M059J (cell line): ENCODE results near the gene RAB27A. TPM values are rescaled to one million over a fixed set of nuclear protein-coding genes. Genes with fewer than 3 reads are reported as not detected.

Source experiments
- DNase-seq: peaks from one replicate; pipeline ENCODE4 v3.0.0-alpha.2; 2012; ENCODE audit warnings: low read depth
- total RNA-seq: library from RNA; depleted of rRNA; stranded (reverse); fragments of >200 nt; shearing (Covaris generic); gene quantifications from 2 replicates; pipeline ENCODE4 v1.2.3, GENCODE V29; 2014

RAB27A gene
- total RNA-seq, 1 experiment from 2014 or later, result 9.0 TPM

- DNase-seq, result no peak
Observed at GRCh38 chr15:55224892-55225291, 64.7 kb downstream of the RAB27A start.

- DNase-seq, result no peak
Observed at GRCh38 chr15:55222588-55222987, 67.0 kb downstream of the RAB27A start.

GRCh38 chr15:55221090-55222011 is 68.3 kb downstream of the RAB27A start:
- peak; percentile 68 for DNase-seq

GRCh38 chr15:55220606-55221005 is 69.0 kb downstream of the RAB27A start:
- no peak for DNase-seq

GRCh38 chr15:55218056-55218455 is 71.6 kb downstream of the RAB27A start:
- no peak for DNase-seq

- DNase-seq, result no peak
Observed at GRCh38 chr15:55204464-55204863, 85.1 kb downstream of the RAB27A start.

GRCh38 chr15:55202206-55202605 is 87.4 kb downstream of the RAB27A start:
- no peak for DNase-seq

- DNase-seq, result no peak
Observed at GRCh38 chr15:55198706-55199105, 90.9 kb downstream of the RAB27A start.

GRCh38 chr15:55197719-55198118 is 91.9 kb downstream of the RAB27A start:
- DNase-seq, result no peak

- no peak for DNase-seq
Observed at GRCh38 chr15:55197362-55197705, 92.3 kb downstream of the RAB27A start.

- DNase-seq, result peak; percentile 98
Observed at GRCh38 chr15:55196458-55197361, 92.9 kb downstream of the RAB27A start, which contains the start of gene RSL24D1. RSL24D1 (minus strand) TSS chr15:55196941; CDS start chr15:55196890, 51 bp downstream.

GRCh38 chr15:55195996-55196395 is 93.6 kb downstream of the RAB27A start:
- DNase-seq, result no peak

GRCh38 chr15:55194256-55194655 is 95.4 kb downstream of the RAB27A start:
- no peak for DNase-seq

GRCh38 chr15:55186331-55186730 is 103.3 kb downstream of the RAB27A start:
- no peak for DNase-seq

- no peak for DNase-seq
Observed at GRCh38 chr15:55183679-55184078, 105.9 kb downstream of the RAB27A start.

GRCh38 chr15:55179141-55179540 is 110.5 kb downstream of the RAB27A start:
- DNase-seq, result no peak

GRCh38 chr15:55170361-55170760 is 119.3 kb downstream of the RAB27A start:
- no peak for DNase-seq

GRCh38 chr15:55168350-55168974 is 121.2 kb downstream of the RAB27A start:
- peak; percentile 58 for DNase-seq

GRCh38 chr15:55164284-55164683 is 125.3 kb downstream of the RAB27A start:
- DNase-seq, result no peak
